ENCODE measurements around the gene CERT1. TPM values are rescaled to one million over a fixed set of nuclear protein-coding genes. Genes with fewer than 3 reads are reported as not detected.
A peak's percentile ranks its signal among the peaks of the same experiment; 100 is the strongest.
"Not testable (repeated sequence)": the region's sequence is repeated elsewhere in the genome, so short reads cannot be mapped to it uniquely, and the experiment has no call there.

CERT1 gene
- total RNA-seq, 1 experiment from 2014 or later = 30.0 TPM

GRCh38 chr5:75536694-75537360 is 25.4 kb upstream of the CERT1 start:
- H3K36me3 ChIP-seq (ENCODE audit: insufficient read depth, low read length, poor library complexity, severe bottlenecking) = no peaks in the 10 kb centered on the region
- peak; percentile 23 for DNase-seq (ENCODE audit: low spot score)
- no peak overlapping the region for H3K4me3 ChIP-seq (ENCODE audit: low read depth, low read length, poor library complexity, severe bottlenecking)
- intact Hi-C loops (cut with micrococcal nuclease; ENCODE audit: unreplicated experiment) = no loop called here
- H3K27me3 ChIP-seq (replicated peaks; ENCODE audit: insufficient read depth, low read depth, low read length, poor library complexity) = no peaks in the 10 kb centered on the region
- BruUV-seq (replicated peaks) = no TSS peak
- ChIA-PET CTCF (no interaction called here), POLR2A (ENCODE audit: low non-redundant PET) (no interaction called here)
- no peak overlapping the region for H3K27ac ChIP-seq (ENCODE audit: low read depth, low read length, poor library complexity, severe bottlenecking)
- peaks cover 16% of the 10 kb centered on the region for H3K9me3 ChIP-seq (ENCODE audit: low read depth, low read length, poor library complexity, severe bottlenecking)
- no peak for TF ChIP-seq CTCF (conservative IDR thresholded peaks at IDR 0.05; ENCODE audit: low read depth, low read length)
- no peak for TF ChIP-seq EZH2 (IDR thresholded peaks at IDR 0.05; ENCODE audit: borderline replicate concordance, low read depth, low read length, poor library complexity, severe bottlenecking)
- H3K4me1 ChIP-seq (ENCODE audit: insufficient read depth, low read length, poor library complexity, severe bottlenecking) = no peaks in the 10 kb centered on the region

- no peak for DNase-seq (ENCODE audit: low spot score)
- no peaks in the 10 kb centered on the region for H3K4me1 ChIP-seq (ENCODE audit: insufficient read depth, low read length, poor library complexity, severe bottlenecking)
- no peak overlapping the region for H3K27ac ChIP-seq (ENCODE audit: low read depth, low read length, poor library complexity, severe bottlenecking)
- no TSS peak for BruUV-seq (replicated peaks)
- intact Hi-C loops (cut with micrococcal nuclease; ENCODE audit: unreplicated experiment) = no loop called here
- H3K9me3 ChIP-seq (ENCODE audit: low read depth, low read length, poor library complexity, severe bottlenecking) = peaks cover 16% of the 10 kb centered on the region
- TF ChIP-seq CTCF (conservative IDR thresholded peaks at IDR 0.05; ENCODE audit: low read depth, low read length) (no peak), EZH2 (IDR thresholded peaks at IDR 0.05; ENCODE audit: borderline replicate concordance, low read depth, low read length, poor library complexity, severe bottlenecking) (no peak)
- no peaks in the 10 kb centered on the region for H3K36me3 ChIP-seq (ENCODE audit: insufficient read depth, low read length, poor library complexity, severe bottlenecking)
- ChIA-PET CTCF (no interaction called here), POLR2A (ENCODE audit: low non-redundant PET) (no interaction called here)
- no peak overlapping the region for H3K4me3 ChIP-seq (ENCODE audit: low read depth, low read length, poor library complexity, severe bottlenecking)
- H3K27me3 ChIP-seq (replicated peaks; ENCODE audit: insufficient read depth, low read depth, low read length, poor library complexity) = no peaks in the 10 kb centered on the region
Measured at GRCh38 chr5:75536147-75536546, 24.7 kb upstream of the CERT1 start.

- ChIA-PET CTCF (no interaction called here), POLR2A (ENCODE audit: low non-redundant PET) (no interaction called here)
- H3K27ac ChIP-seq (ENCODE audit: low read depth, low read length, poor library complexity, severe bottlenecking) = no peak overlapping the region
Measured at GRCh38 chr5:75534734-75535133, 23.3 kb upstream of the CERT1 start.

GRCh38 chr5:75533716-75534115 is 22.3 kb upstream of the CERT1 start:
- H3K36me3 ChIP-seq (ENCODE audit: insufficient read depth, low read length, poor library complexity, severe bottlenecking); DNase-seq (ENCODE audit: low spot score); H3K27me3 ChIP-seq (replicated peaks; ENCODE audit: insufficient read depth, low read depth, low read length, poor library complexity); H3K27ac ChIP-seq (ENCODE audit: low read depth, low read length, poor library complexity, severe bottlenecking); H3K4me1 ChIP-seq (ENCODE audit: insufficient read depth, low read length, poor library complexity, severe bottlenecking); intact Hi-C loops (cut with micrococcal nuclease; ENCODE audit: unreplicated experiment); BruUV-seq (replicated peaks); CTCF ChIA-PET; H3K4me3 ChIP-seq (ENCODE audit: low read depth, low read length, poor library complexity, severe bottlenecking): not testable (repeated sequence)
- POLR2A ChIA-PET (ENCODE audit: low non-redundant PET) = interaction anchor here (0.6 kb wide), 1 partner anchor 197 kb away, joined by 3 read pairs; the partner anchor contains the start of gene HMGCR
- H3K9me3 ChIP-seq (ENCODE audit: low read depth, low read length, poor library complexity, severe bottlenecking) = peaks cover 16% of the 10 kb centered on the region

More at GRCh38 chr5:75534734-75535133, 23.3 kb upstream of the CERT1 start:
- no peaks in the 10 kb centered on the region for H3K36me3 ChIP-seq (ENCODE audit: insufficient read depth, low read length, poor library complexity, severe bottlenecking)
- no peaks in the 10 kb centered on the region for H3K27me3 ChIP-seq (replicated peaks; ENCODE audit: insufficient read depth, low read depth, low read length, poor library complexity)
- no peak overlapping the region for H3K4me3 ChIP-seq (ENCODE audit: low read depth, low read length, poor library complexity, severe bottlenecking)
- no peaks in the 10 kb centered on the region for H3K4me1 ChIP-seq (ENCODE audit: insufficient read depth, low read length, poor library complexity, severe bottlenecking)
- BruUV-seq (replicated peaks) = no TSS peak
- intact Hi-C loops (cut with micrococcal nuclease; ENCODE audit: unreplicated experiment) = no loop called here
- no peak for TF ChIP-seq EZH2 (IDR thresholded peaks at IDR 0.05; ENCODE audit: borderline replicate concordance, low read depth, low read length, poor library complexity, severe bottlenecking)
- TF ChIP-seq CTCF (conservative IDR thresholded peaks at IDR 0.05; ENCODE audit: low read depth, low read length) = no peak
- peaks cover 16% of the 10 kb centered on the region for H3K9me3 ChIP-seq (ENCODE audit: low read depth, low read length, poor library complexity, severe bottlenecking)
- no peak for DNase-seq (ENCODE audit: low spot score)
